Astrocyte of the spinal cord (primary cell): ENCODE data around the gene LRRC4C.

Experiments
- DNase-seq: peaks from one replicate; pipeline ENCODE4 v3.0.0; 2011; ENCODE audit warnings: low read depth, low spot score
- H3K4me3 ChIP-seq: 2 replicates; pipeline ENCODE4 v1.5.1; 2011; ENCODE audit warnings: low read depth, mild to moderate bottlenecking, low read length, moderate library complexity
- CTCF ChIP-seq: IDR thresholded peaks from 2 replicates; pipeline ENCODE4 v1.5.1; 2012; ENCODE audit warnings: low read depth, mild to moderate bottlenecking, low read length, inconsistent platforms
- in situ Hi-C: cut with HindIII; loops from 2 replicates; pipeline ENCODE4 v1.10.0; 2017; ENCODE audit warnings: low sequenced_read_pairs

Gene LRRC4C

GRCh38 chr11:40306938-40307548 is 1152.4 kb downstream of the LRRC4C start:
- no peak overlapping the region for H3K4me3 ChIP-seq
- peak; percentile 58 for DNase-seq
- TF ChIP-seq CTCF: peak; percentile 82
- in situ Hi-C loops: no loop called here

- in situ Hi-C loops: no loop called here
- peak; percentile 81 for DNase-seq
- no peak for TF ChIP-seq CTCF
- no peak overlapping the region for H3K4me3 ChIP-seq
These were observed 1156.8 kb downstream of the LRRC4C start for GRCh38 chr11:40302669-40303068.

- no peak for DNase-seq
- in situ Hi-C loops: no loop called here
- no peak overlapping the region for H3K4me3 ChIP-seq
- no peak for TF ChIP-seq CTCF
These were observed 1164.0 kb downstream of the LRRC4C start for GRCh38 chr11:40295466-40295865.

- in situ Hi-C loops: no loop called here
- no peak overlapping the region for H3K4me3 ChIP-seq
- no peak for TF ChIP-seq CTCF
- no peak for DNase-seq
These were observed 1164.7 kb downstream of the LRRC4C start for GRCh38 chr11:40294741-40295140.

GRCh38 chr11:40294349-40294735 is 1165.1 kb downstream of the LRRC4C start:
- no peak for TF ChIP-seq CTCF
- DNase-seq: no peak
- in situ Hi-C loops: no loop called here
- H3K4me3 ChIP-seq: no peak overlapping the region

GRCh38 chr11:40293655-40294348 is 1165.7 kb downstream of the LRRC4C start:
- DNase-seq: peak; percentile 93
- in situ Hi-C loops: no loop called here
- H3K4me3 ChIP-seq: peak overlapping the region; percentile 69
- peak; percentile 97 for TF ChIP-seq CTCF
